ENCODE results near the gene PDGFD. TPM values are rescaled to one million over a fixed set of nuclear protein-coding genes. Genes with fewer than 3 reads are reported as not detected.

PDGFD gene
- total and polyA plus RNA-seq, 2 donors (not counting 1 experiment from before 2014, with no cell fraction given): 1.3 TPM

- no peak overlapping the region for H2AFZ ChIP-seq (ENCODE audit: low read length)
- DNase-seq (ENCODE audit: low read depth in 2 of 2): peak in 1 of 2 donors; percentile 47
- H3K36me3 ChIP-seq (ENCODE audit: control insufficient read depth, insufficient read depth, low read length): no peaks in the 10 kb centered on the region
- H3K4me1 ChIP-seq (ENCODE audit: control insufficient read depth, extremely low read depth, insufficient read depth, low read length): no peaks in the 10 kb centered on the region
- H3K4me3 ChIP-seq (replicated peaks in 1 of 4; ENCODE audit: control extremely low read depth in 1 of 4, insufficient read depth in 1 of 4, low read depth in 3 of 4, low read length in 4 of 4): no peak overlapping the region
- H3K27ac ChIP-seq (ENCODE audit: insufficient read depth, low read length): no peak overlapping the region
- H3K4me2 ChIP-seq (ENCODE audit: extremely low read depth, insufficient read depth, low read length): no peak overlapping the region
- H3K79me2 ChIP-seq (ENCODE audit: control insufficient read depth, insufficient read depth, low read length): no peaks in the 10 kb centered on the region
- TF ChIP-seq EZH2 (IDR thresholded peaks at IDR 0.05; ENCODE audit: low read length, missing control alignments): no peak
- TF ChIP-seq, protein P1, sequence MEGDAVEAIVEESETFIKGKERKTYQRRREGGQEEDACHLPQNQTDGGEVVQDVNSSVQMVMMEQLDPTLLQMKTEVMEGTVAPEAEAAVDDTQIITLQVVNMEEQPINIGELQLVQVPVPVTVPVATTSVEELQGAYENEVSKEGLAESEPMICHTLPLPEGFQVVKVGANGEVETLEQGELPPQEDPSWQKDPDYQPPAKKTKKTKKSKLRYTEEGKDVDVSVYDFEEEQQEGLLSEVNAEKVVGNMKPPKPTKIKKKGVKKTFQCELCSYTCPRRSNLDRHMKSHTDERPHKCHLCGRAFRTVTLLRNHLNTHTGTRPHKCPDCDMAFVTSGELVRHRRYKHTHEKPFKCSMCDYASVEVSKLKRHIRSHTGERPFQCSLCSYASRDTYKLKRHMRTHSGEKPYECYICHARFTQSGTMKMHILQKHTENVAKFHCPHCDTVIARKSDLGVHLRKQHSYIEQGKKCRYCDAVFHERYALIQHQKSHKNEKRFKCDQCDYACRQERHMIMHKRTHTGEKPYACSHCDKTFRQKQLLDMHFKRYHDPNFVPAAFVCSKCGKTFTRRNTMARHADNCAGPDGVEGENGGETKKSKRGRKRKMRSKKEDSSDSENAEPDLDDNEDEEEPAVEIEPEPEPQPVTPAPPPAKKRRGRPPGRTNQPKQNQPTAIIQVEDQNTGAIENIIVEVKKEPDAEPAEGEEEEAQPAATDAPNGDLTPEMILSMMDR (conservative IDR thresholded peaks at IDR 0.05 in 1 of 2, IDR thresholded peaks at IDR 0.05 in 1 of 2; ENCODE audit: low read depth in 1 of 2, low read length in 2 of 2): no peak
- no peaks in the 10 kb centered on the region for H3K27me3 ChIP-seq (ENCODE audit: control insufficient read depth, insufficient read depth, low read length)
- no peak overlapping the region for H3K9ac ChIP-seq (ENCODE audit: insufficient read depth, low read length)
- no peaks in the 10 kb centered on the region for H4K20me1 ChIP-seq (ENCODE audit: control insufficient read depth, extremely low read depth, insufficient read depth, low read length)
- H3K9me3 ChIP-seq (ENCODE audit: control insufficient read depth, insufficient read depth, low read depth, low read length): no peaks in the 10 kb centered on the region
Measured at GRCh38 chr11:103888541-103888951, 275.4 kb downstream of the PDGFD start.

DNA sequence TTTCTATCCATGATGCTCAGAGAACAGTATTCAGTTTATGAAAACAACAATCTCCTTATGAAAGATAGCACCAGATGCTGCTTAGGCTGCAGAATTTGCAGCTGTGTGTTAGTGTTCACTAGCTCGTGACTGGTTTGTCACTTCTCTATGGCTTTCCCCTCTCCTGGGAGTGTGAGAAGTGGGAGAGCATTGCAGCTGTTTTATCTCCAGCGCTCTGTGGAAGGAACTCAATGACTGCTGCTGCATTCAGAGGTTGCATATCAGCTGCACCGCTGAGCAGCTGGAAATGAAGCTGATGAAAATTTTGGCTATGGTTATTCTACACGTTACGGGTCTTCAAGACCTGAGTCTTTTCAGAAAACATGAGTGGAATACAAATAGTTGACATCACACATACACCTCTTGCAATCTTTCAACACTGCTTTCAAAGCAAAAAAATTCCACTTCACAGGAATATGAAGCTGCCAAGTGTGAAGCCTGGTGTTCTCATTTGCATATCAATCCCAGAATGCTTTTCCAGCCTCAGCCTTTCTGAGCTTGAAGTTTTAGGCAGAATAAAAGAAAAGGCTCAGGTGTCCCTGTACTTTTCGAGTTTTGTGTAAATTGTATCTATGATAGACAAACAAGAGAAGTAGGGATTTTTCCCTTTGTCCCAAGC, 276.8 kb downstream of the PDGFD start:
- H3K4me2 ChIP-seq (ENCODE audit: extremely low read depth, insufficient read depth, low read length): no peak overlapping the region
- no peaks in the 10 kb centered on the region for H3K27me3 ChIP-seq (ENCODE audit: control insufficient read depth, insufficient read depth, low read length)
- no peaks in the 10 kb centered on the region for H3K9me3 ChIP-seq (ENCODE audit: control insufficient read depth, insufficient read depth, low read depth, low read length)
- H2AFZ ChIP-seq (ENCODE audit: low read length): no peak overlapping the region
- no peaks in the 10 kb centered on the region for H3K79me2 ChIP-seq (ENCODE audit: control insufficient read depth, insufficient read depth, low read length)
- no peaks in the 10 kb centered on the region for H4K20me1 ChIP-seq (ENCODE audit: control insufficient read depth, extremely low read depth, insufficient read depth, low read length)
- H3K9ac ChIP-seq (ENCODE audit: insufficient read depth, low read length): no peak overlapping the region
- H3K4me3 ChIP-seq (replicated peaks in 1 of 4; ENCODE audit: control extremely low read depth in 1 of 4, insufficient read depth in 1 of 4, low read depth in 3 of 4, low read length in 4 of 4): no peak overlapping the region
- H3K36me3 ChIP-seq (ENCODE audit: control insufficient read depth, insufficient read depth, low read length): no peaks in the 10 kb centered on the region
- no peak for TF ChIP-seq EZH2 (IDR thresholded peaks at IDR 0.05; ENCODE audit: low read length, missing control alignments)
- TF ChIP-seq, protein P1 (conservative IDR thresholded peaks at IDR 0.05 in 1 of 2, IDR thresholded peaks at IDR 0.05 in 1 of 2; ENCODE audit: low read depth in 1 of 2, low read length in 2 of 2): no peak
- DNase-seq (ENCODE audit: low read depth in 2 of 2): no peak
- no peaks in the 10 kb centered on the region for H3K4me1 ChIP-seq (ENCODE audit: control insufficient read depth, extremely low read depth, insufficient read depth, low read length)
- no peak overlapping the region for H3K27ac ChIP-seq (ENCODE audit: insufficient read depth, low read length)

- no peak overlapping the region for H3K27ac ChIP-seq (ENCODE audit: insufficient read depth, low read length)
- DNase-seq (ENCODE audit: low read depth in 2 of 2): no peak
- no peaks in the 10 kb centered on the region for H3K79me2 ChIP-seq (ENCODE audit: control insufficient read depth, insufficient read depth, low read length)
- no peak overlapping the region for H2AFZ ChIP-seq (ENCODE audit: low read length)
- H3K9ac ChIP-seq (ENCODE audit: insufficient read depth, low read length): no peak overlapping the region
- no peaks in the 10 kb centered on the region for H4K20me1 ChIP-seq (ENCODE audit: control insufficient read depth, extremely low read depth, insufficient read depth, low read length)
- TF ChIP-seq, protein P1 (conservative IDR thresholded peaks at IDR 0.05 in 1 of 2, IDR thresholded peaks at IDR 0.05 in 1 of 2; ENCODE audit: low read depth in 1 of 2, low read length in 2 of 2): no peak
- TF ChIP-seq EZH2 (IDR thresholded peaks at IDR 0.05; ENCODE audit: low read length, missing control alignments): no peak
- H3K9me3 ChIP-seq (ENCODE audit: control insufficient read depth, insufficient read depth, low read depth, low read length): no peaks in the 10 kb centered on the region
- H3K36me3 ChIP-seq (ENCODE audit: control insufficient read depth, insufficient read depth, low read length): no peaks in the 10 kb centered on the region
- no peak overlapping the region for H3K4me2 ChIP-seq (ENCODE audit: extremely low read depth, insufficient read depth, low read length)
- H3K4me3 ChIP-seq (replicated peaks in 1 of 4; ENCODE audit: control extremely low read depth in 1 of 4, insufficient read depth in 1 of 4, low read depth in 3 of 4, low read length in 4 of 4): no peak overlapping the region
- H3K27me3 ChIP-seq (ENCODE audit: control insufficient read depth, insufficient read depth, low read length): no peaks in the 10 kb centered on the region
- no peaks in the 10 kb centered on the region for H3K4me1 ChIP-seq (ENCODE audit: control insufficient read depth, extremely low read depth, insufficient read depth, low read length)
Measured at GRCh38 chr11:103883856-103884255, 280.1 kb downstream of the PDGFD start.
